Activated CD4-positive, alpha-beta T cell treated with anti-CD3 and anti-CD28 coated beads, Interleukin-2, amount 10 ng/mL, durations not matched to agents 7 days and 5 days (primary cell): Measurements from ENCODE around the gene GIPC3. TPM values are rescaled to one million over a fixed set of nuclear protein-coding genes. Genes with fewer than 3 reads are reported as not detected.
"Not testable (repeated sequence)": the region's sequence is repeated elsewhere in the genome, so short reads cannot be mapped to it uniquely, and the experiment has no call there.

Experiments used
- CTCF ChIA-PET: fragments of 350-600 bp; sonication (Branson Sonifier 250); formaldehyde crosslinking; loops from one replicate; lab custom pipeline; 2021; ENCODE audit warnings: antibody characterized with exemption; lab: Charles Lee
- POLR2A ChIA-PET: fragments of 350-600 bp; sonication (Branson Sonifier 250); formaldehyde crosslinking; loops from one replicate; lab custom pipeline; 2021; ENCODE audit warnings: antibody characterized with exemption; lab: Charles Lee
- DNase-seq: peaks from one replicate; pipeline ENCODE4 v3.0.0-alpha.2; 2020
- H3K27ac Mint-ChIP-seq: one replicate; pipeline ENCODE4 v1.8.0; 2021; ENCODE audit warnings: mild to moderate bottlenecking, moderate library complexity, mixed read lengths
- H3K27me3 Mint-ChIP-seq: one replicate; pipeline ENCODE4 v1.8.0; 2021; ENCODE audit warnings: mixed read lengths
- H3K36me3 Mint-ChIP-seq: one replicate; pipeline ENCODE4 v1.8.0; 2021; ENCODE audit warnings: low read depth, mixed read lengths
- H3K4me1 Mint-ChIP-seq: one replicate; pipeline ENCODE4 v1.8.0; 2021; ENCODE audit warnings: mixed read lengths
- H3K4me3 Mint-ChIP-seq: one replicate; pipeline ENCODE4 v1.8.0; 2021; ENCODE audit warnings: mild to moderate bottlenecking, moderate library complexity, mixed read lengths
- H3K9me3 Mint-ChIP-seq: one replicate; pipeline ENCODE4 v1.8.0; 2021; ENCODE audit warnings: mixed read lengths
- total RNA-seq, 2 experiments: library from RNA; stranded (reverse); gene quantifications; one replicate each; pipeline ENCODE4 v1.2.3, GENCODE V29; 2021

GIPC3 gene
- total RNA-seq, 2 experiments from 2014 or later, result 0.57 to 0.71 TPM

DNA sequence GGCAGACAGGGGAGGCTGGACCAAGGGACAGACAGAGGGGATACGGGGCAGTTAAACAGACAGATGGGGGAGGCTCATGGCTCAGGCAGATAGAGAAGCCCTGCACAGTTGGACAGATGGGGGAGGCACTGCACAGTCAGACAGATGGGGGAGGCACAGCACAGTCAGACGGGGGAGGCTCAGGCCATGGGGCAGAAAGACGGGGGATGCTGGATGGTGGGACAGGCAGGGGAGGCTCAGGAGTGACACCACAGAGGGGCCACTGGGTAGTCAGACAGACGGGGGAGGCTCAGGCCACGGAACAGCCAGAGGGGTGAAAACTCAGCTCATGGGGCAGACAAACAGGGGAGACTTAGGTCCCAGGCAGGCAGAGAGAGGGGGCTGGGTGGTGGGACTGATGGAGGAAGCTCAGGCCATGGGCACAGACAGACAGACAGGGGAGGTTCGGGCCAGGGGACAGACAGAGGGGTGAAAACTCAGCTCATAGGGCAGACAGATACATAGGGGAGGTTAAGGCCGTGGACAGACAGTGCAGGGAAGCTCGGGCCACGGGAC is 28.8 kb upstream of the GIPC3 start:
- POLR2A ChIA-PET, result no interaction called here

DNA sequence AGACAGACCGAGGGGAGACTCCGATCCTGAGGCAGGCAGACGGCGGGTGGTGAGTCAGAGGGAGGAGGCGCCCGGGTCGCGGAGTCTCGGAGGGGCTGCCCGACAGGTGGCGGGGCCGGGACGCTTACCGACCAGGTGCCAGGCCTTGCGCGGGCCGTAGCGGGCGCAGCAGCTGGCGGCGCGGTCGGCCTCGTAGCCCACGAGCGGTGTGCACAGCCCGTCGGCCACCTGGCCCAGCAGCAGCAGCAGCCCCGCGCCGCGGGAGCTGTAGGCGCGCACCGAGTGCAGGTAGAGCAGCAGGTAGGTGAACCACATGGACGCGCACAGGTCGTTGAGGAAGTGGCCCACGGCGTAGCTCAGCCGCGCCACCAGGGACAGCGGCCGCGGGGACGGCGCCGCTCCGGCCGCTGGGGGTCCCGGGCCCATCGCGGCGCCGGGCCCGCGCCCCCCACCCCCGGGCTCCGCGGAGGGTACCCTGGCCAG is 28.3 kb upstream of the GIPC3 start:
- ChIA-PET CTCF (interaction anchor here (0.9 to 2.8 kb wide), 6 partner anchors 9 to 67 kb away, joined by 3 to 7 read pairs (median 4); no protein-coding TSS in a partner anchor), POLR2A (no interaction called here)
- peak; percentile 50 for DNase-seq
- Mint-ChIP-seq H3K36me3 (peaks cover 6% of the 10 kb centered on the region), H3K9me3 (no peaks in the 10 kb centered on the region), H3K4me1 (peaks cover 38% of the 10 kb centered on the region), H3K27me3 (no peaks in the 10 kb centered on the region), H3K4me3 (peak overlapping the region; percentile 96), H3K27ac (peak overlapping the region; percentile 94)

More for the DNA sequence above, 28.8 kb upstream of the GIPC3 start:
- Mint-ChIP-seq H3K27ac (peak overlapping the region; percentile 94), H3K36me3 (peaks cover 6% of the 10 kb centered on the region), H3K4me1 (peaks cover 43% of the 10 kb centered on the region), H3K4me3 (peak overlapping the region; percentile 96), H3K9me3 (no peaks in the 10 kb centered on the region), H3K27me3 (no peaks in the 10 kb centered on the region)
- DNase-seq, result no peak
- CTCF ChIA-PET, result interaction anchor here (0.6 to 2.8 kb wide), 8 partner anchors 9 to 127 kb away, joined by 3 to 7 read pairs (median 4); no protein-coding TSS in a partner anchor

- POLR2A ChIA-PET, result no interaction called here
These were observed 27.6 kb upstream of the GIPC3 start, which contains the start of gene MFSD12 for GRCh38 chr19:3557461-3558248. MFSD12 (minus strand) TSS chr19:3557586; CDS start chr19:3557403, 183 bp downstream.

DNA sequence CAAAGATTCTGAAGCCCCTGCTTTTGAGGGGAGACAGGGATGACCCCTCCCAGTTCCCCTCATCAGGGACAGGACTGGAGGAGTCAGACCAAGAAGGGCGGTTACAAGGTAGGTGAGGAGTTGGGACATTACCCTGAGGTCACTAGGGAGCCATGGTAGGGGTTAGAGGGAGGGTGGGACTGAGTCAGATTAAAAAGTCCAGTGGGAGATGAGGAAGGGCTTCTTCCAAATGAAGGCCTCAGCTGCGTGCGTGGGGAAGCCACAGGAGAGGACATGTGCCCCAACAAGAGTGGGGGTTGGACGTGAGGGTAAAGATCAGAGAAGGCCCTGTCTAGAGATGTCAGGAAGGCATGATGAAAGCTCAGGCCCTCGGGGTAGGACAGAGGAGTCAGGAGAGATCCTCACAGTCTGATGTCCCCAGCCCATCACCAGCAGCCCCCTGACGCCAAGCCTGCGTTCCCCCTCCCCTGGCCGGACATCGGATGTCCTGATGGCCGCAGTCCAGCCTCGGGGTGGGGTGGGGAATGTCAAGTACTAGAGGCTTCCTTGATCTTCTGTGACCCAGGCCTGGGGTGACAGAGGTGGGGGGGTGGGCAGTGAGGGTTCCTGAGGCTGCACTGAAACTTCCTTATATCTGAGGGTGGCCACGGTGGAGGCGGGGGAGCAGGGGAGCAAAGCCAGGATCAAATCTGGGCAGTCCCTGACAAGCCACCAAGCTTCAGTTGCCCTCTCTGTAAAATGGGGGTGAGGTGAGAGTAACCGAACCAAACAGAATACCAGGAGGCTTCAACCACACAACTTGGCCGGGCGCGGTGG is 21.4 kb upstream of the GIPC3 start:
- H3K9me3 Mint-ChIP-seq, result no peaks in the 10 kb centered on the region
- ChIA-PET POLR2A (no interaction called here), CTCF (interaction anchor here (0.9 to 1.5 kb wide), 2 partner anchors 10 to 19 kb away, joined by 3 to 4 read pairs; no protein-coding TSS in a partner anchor)
- no peak overlapping the region for H3K27ac Mint-ChIP-seq
- H3K27me3 Mint-ChIP-seq, result no peaks in the 10 kb centered on the region
- no peaks in the 10 kb centered on the region for H3K36me3 Mint-ChIP-seq
- H3K4me1 Mint-ChIP-seq, result no peaks in the 10 kb centered on the region
- DNase-seq, result no peak
- no peak overlapping the region for H3K4me3 Mint-ChIP-seq

More at GRCh38 chr19:3557461-3558248, 27.6 kb upstream of the GIPC3 start, which contains the start of gene MFSD12:
- Mint-ChIP-seq H3K4me3 (peak within 1 kb of the TSS; percentile 96), H3K4me1 (peaks cover 36% of the 10 kb centered on the region), H3K9me3 (no peaks in the 10 kb centered on the region), H3K27me3 (no peaks in the 10 kb centered on the region), H3K27ac (peak within 1 kb of the TSS; percentile 94), H3K36me3 (peaks cover 6% of the 10 kb centered on the region)
- DNase-seq, result peak; percentile 94
- CTCF ChIA-PET, result interaction anchor here (0.6 to 2.8 kb wide), 6 partner anchors 10 to 1465 kb away, joined by 3 to 7 read pairs (median 5); no protein-coding TSS in a partner anchor

GRCh38 chr19:3565139-3565538 is 20.1 kb upstream of the GIPC3 start:
- Mint-ChIP-seq H3K4me3 (no peak overlapping the region), H3K27ac (no peak overlapping the region), H3K36me3 (no peaks in the 10 kb centered on the region), H3K9me3 (no peaks in the 10 kb centered on the region), H3K27me3 (no peaks in the 10 kb centered on the region), H3K4me1 (no peaks in the 10 kb centered on the region)
- ChIA-PET CTCF (interaction anchor here (0.9 kb wide), 1 partner anchor 20 kb away, joined by 3 read pairs; no protein-coding TSS in a partner anchor), POLR2A (no interaction called here)
- DNase-seq, result no peak

DNA sequence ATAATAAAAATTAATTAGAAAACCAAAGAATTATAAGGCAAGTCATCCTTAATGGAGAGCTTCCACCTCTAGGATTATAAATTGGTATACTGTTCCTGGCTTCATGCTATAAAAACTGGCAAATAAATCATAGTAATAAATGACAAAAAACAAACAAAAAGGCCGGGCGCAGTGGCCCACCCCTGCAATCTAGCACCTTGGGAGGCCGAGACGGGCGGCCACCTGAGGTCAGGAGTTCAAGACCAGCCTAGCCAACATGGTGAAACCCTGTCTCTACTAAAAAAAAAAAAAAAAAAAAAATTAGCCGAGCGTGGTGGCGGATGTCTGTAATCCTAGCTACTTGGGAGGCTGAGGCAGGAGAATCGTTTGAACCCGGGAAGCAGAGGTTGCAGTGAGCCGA is 15.2 kb upstream of the GIPC3 start:
- CTCF ChIA-PET, result interaction anchor here (0.6 to 0.7 kb wide), 2 partner anchors 68 to 121 kb away, joined by 3 to 5 read pairs; no protein-coding TSS in a partner anchor
- H3K27me3 Mint-ChIP-seq, POLR2A ChIA-PET: not testable (repeated sequence)

DNA sequence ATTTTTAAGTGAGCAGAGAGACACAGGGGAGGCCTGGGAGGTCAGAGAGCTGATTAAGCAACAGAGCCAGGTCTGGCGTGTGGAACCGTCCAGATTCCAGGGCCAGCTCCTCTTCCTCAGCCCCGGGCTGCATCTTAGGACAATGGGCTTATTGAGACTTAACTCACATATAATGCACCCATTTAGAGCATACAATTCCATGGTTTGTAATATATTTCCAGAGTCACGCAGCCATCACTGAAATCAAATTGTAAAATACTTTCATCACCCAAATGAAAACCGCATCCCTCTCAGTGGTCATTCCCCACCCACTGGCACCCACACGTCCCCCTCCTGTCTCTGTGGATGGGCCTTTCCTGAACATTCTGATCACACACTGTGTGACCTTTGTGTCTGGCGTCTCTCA is 14.7 kb upstream of the GIPC3 start:
- Mint-ChIP-seq H3K4me3 (no peak overlapping the region), H3K36me3 (peaks cover 12% of the 10 kb centered on the region), H3K27me3 (no peaks in the 10 kb centered on the region), H3K9me3 (no peaks in the 10 kb centered on the region), H3K4me1 (peaks cover 18% of the 10 kb centered on the region), H3K27ac (no peak overlapping the region)
- DNase-seq, result no peak
- ChIA-PET CTCF (interaction anchor here (0.6 to 0.7 kb wide), 2 partner anchors 69 to 120 kb away, joined by 3 to 5 read pairs; no protein-coding TSS in a partner anchor), POLR2A (no interaction called here)

More for the DNA sequence above, 15.2 kb upstream of the GIPC3 start:
- H3K9me3 Mint-ChIP-seq, H3K4me3 Mint-ChIP-seq, H3K27ac Mint-ChIP-seq, H3K36me3 Mint-ChIP-seq, DNase-seq: not testable (repeated sequence)
- peaks cover 15% of the 10 kb centered on the region for H3K4me1 Mint-ChIP-seq

DNA sequence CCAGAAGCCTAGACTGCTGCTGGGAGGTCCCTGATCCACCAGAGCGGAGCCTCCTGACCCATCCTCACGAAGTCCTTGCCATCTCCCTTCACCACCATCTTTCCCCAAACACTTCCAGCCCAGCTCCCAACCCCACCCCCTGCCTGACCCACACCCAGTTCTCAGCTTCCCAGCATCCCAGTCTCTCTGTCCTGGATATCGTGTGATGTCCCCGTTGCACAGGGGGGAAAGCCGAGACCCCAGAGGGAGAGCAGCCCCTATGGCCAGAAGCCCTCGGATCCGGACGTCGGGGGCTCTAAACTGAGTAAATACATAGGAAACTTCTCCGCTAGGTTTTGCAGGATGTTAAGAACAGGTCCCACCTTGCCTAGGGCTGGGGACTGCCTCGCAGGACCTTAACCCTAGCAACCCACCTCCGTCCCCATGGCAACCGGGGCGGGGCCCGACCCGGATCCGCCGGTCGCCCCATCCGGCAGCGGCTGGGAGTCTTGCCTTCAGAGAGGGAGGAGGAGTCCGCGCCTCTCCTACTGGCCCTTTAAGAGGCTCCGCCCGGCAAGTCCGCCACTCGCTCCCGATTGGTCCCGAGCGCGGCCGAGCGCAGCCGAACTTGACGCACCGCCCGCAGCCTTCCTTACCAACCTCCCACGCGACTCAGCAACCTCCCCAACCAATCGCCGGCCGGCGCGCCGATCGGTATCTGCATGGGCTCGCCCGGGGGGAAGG is 13.0 kb upstream of the GIPC3 start:
- CTCF ChIA-PET, result no interaction called here
- H3K27ac Mint-ChIP-seq, result peak overlapping the region; percentile 51
- H3K4me3 Mint-ChIP-seq, result peak overlapping the region; percentile 76
- peak; percentile 100 for DNase-seq
- peaks cover 18% of the 10 kb centered on the region for H3K4me1 Mint-ChIP-seq
- H3K36me3 Mint-ChIP-seq, result peaks cover 17% of the 10 kb centered on the region
- POLR2A ChIA-PET, result no interaction called here
- no peaks in the 10 kb centered on the region for H3K9me3 Mint-ChIP-seq
- no peaks in the 10 kb centered on the region for H3K27me3 Mint-ChIP-seq

GRCh38 chr19:3572855-3573161 is 12.5 kb upstream of the GIPC3 start, which contains the start of gene HMG20B:
HMG20B (plus strand) TSS chr19:3572944; CDS start chr19:3573310, 366 bp downstream.
- CTCF ChIA-PET, result interaction anchor here (1.4 kb wide), 1 partner anchor 28 kb away, joined by 3 read pairs; no protein-coding TSS in a partner anchor
- peaks cover 18% of the 10 kb centered on the region for H3K4me1 Mint-ChIP-seq
- POLR2A ChIA-PET, result no interaction called here
- no peak for DNase-seq
- no peaks in the 10 kb centered on the region for H3K27me3 Mint-ChIP-seq
- no peaks in the 10 kb centered on the region for H3K9me3 Mint-ChIP-seq
- H3K4me3 Mint-ChIP-seq, result peak within 1 kb of the TSS; percentile 76
- H3K27ac Mint-ChIP-seq, result peak within 1 kb of the TSS; percentile 85
- peaks cover 17% of the 10 kb centered on the region for H3K36me3 Mint-ChIP-seq

GRCh38 chr19:3573162-3573857 is 12.0 kb upstream of the GIPC3 start:
- H3K27ac Mint-ChIP-seq, result peak overlapping the region; percentile 85
- H3K9me3 Mint-ChIP-seq, result no peaks in the 10 kb centered on the region
- ChIA-PET POLR2A (interaction anchor here (0.6 kb wide), 1 partner anchor 104 kb away, joined by 9 read pairs; no protein-coding TSS in a partner anchor), CTCF (interaction anchor here (0.8 to 1.4 kb wide), 3 partner anchors 17 to 29 kb away, joined by 3 read pairs; no protein-coding TSS in a partner anchor)
- peaks cover 18% of the 10 kb centered on the region for H3K4me1 Mint-ChIP-seq
- peaks cover 17% of the 10 kb centered on the region for H3K36me3 Mint-ChIP-seq
- DNase-seq, result no peak
- peak overlapping the region; percentile 76 for H3K4me3 Mint-ChIP-seq
- no peaks in the 10 kb centered on the region for H3K27me3 Mint-ChIP-seq
